Endodermal cell (in vitro differentiated cells): Measurements from ENCODE around the gene ANGPTL2. TPM values are rescaled to one million over a fixed set of nuclear protein-coding genes. Genes with fewer than 3 reads are reported as not detected.

Source experiments
- DNase-seq: peaks from one replicate; pipeline ENCODE4 v3.0.0-alpha.2; 2017
- H3K27ac ChIP-seq: 2 replicates; pipeline ENCODE4 v1.5.1; 2013; ENCODE audit warnings: mild to moderate bottlenecking, low read depth, low read length, moderate library complexity
- H3K27me3 ChIP-seq: 2 replicates; pipeline ENCODE4 v1.6.1; 2013; ENCODE audit warnings: mild to moderate bottlenecking, low read length, moderate library complexity; ENCODE audit not compliant: insufficient read depth, control insufficient read depth, poor library complexity, severe bottlenecking
- H3K36me3 ChIP-seq: 2 replicates; pipeline ENCODE4 v1.7.0; 2013; ENCODE audit warnings: mild to moderate bottlenecking, low read length, moderate library complexity; ENCODE audit not compliant: control insufficient read depth, insufficient read depth
- H3K4me1 ChIP-seq: one replicate; pipeline ENCODE4 v1.7.0; 2013; ENCODE audit warnings: low read length; ENCODE audit not compliant: control insufficient read depth, insufficient read depth
- H3K4me3 ChIP-seq: 2 replicates; pipeline ENCODE4 v1.5.1; 2013; ENCODE audit warnings: mild to moderate bottlenecking, low read length, moderate library complexity
- H3K9ac ChIP-seq: 2 replicates; pipeline ENCODE4 v1.6.1; 2013; ENCODE audit warnings: mild to moderate bottlenecking, low read length, moderate library complexity; ENCODE audit not compliant: poor library complexity, severe bottlenecking; ENCODE audit errors: extremely low read depth
- H3K9me3 ChIP-seq: 2 replicates; pipeline ENCODE4 v1.6.1; 2013; ENCODE audit warnings: mild to moderate bottlenecking, low read length, moderate library complexity; ENCODE audit not compliant: control insufficient read depth
- H3K27ac Mint-ChIP-seq: 2 replicates; pipeline ENCODE4 v1.8.0; 2020; ENCODE audit warnings: mixed read lengths
- H3K27me3 Mint-ChIP-seq: 2 replicates; pipeline ENCODE4 v1.8.0; 2021; ENCODE audit warnings: mild to moderate bottlenecking, mixed read lengths; ENCODE audit not compliant: insufficient read depth
- H3K36me3 Mint-ChIP-seq: 2 replicates; pipeline ENCODE4 v1.8.0; 2020; ENCODE audit warnings: low read depth, mixed read lengths
- H3K4me1 Mint-ChIP-seq: 2 replicates; pipeline ENCODE4 v1.8.0; 2020; ENCODE audit warnings: mixed read lengths
- H3K4me3 Mint-ChIP-seq: 2 replicates; pipeline ENCODE4 v1.8.0; 2020; ENCODE audit warnings: mild to moderate bottlenecking, moderate library complexity, mixed read lengths
- H3K9me3 Mint-ChIP-seq: 2 replicates; pipeline ENCODE4 v1.8.0; 2020; ENCODE audit warnings: mild to moderate bottlenecking, mixed read lengths
- WGBS, 2 experiments: methylation state at CpG; one replicate each; pipeline versions ENCODE4 v1.1.5 to v1.1.7; 2013; ENCODE audit warnings: missing lambda C conversion rate in 2 of 2, mixed read lengths in 1 of 2; ENCODE audit not compliant: insufficient coverage in 1 of 2, insufficient read length in 1 of 2; 5-methylcytosine and 5-hydroxymethylcytosine counted together
- total RNA-seq, 2 donors: library from RNA; stranded (reverse); fragmentation: NEBNext Ultra II Directional in 1 of 2; extraction: Animal tissue kit (Norgen Biotek cat#: 25700) in 1 of 2; gene quantifications; 2 replicates in 1 of 2; 3 replicates in 1 of 2; pipeline ENCODE4 v1.2.1, GENCODE V29; 2021
- TF ChIP-seq, protein P1 (sequence below): fragments of 200-600 bp; sonication (generic); conservative IDR thresholded peaks from 2 replicates; pipeline ENCODE4 v1.5.0; 2021; ENCODE audit warnings: antibody characterized with exemption, mild to moderate bottlenecking

The ANGPTL2 gene
- total RNA-seq, 2 donors from 2014 or later = 14.8 to 17.1 TPM

GRCh38 chr9:127149463-127150390, 27.3 kb upstream of the ANGPTL2 start:
- Mint-ChIP-seq H3K27me3 (no peaks in the 10 kb centered on the region), H3K36me3 (peaks cover 2% of the 10 kb centered on the region), H3K4me3 (no peak overlapping the region), H3K27ac (no peak overlapping the region), H3K4me1 (peaks cover 11% of the 10 kb centered on the region), H3K9me3 (no peaks in the 10 kb centered on the region)
- Histone ChIP-seq H3K27me3 (no peaks in the 10 kb centered on the region), H3K4me3 (no peak overlapping the region), H3K4me1 (no peaks in the 10 kb centered on the region), H3K9ac (no peak overlapping the region), H3K36me3 (no peaks in the 10 kb centered on the region), H3K27ac (no peak overlapping the region), H3K9me3 (no peaks in the 10 kb centered on the region)
- DNase-seq = no peak
- WGBS, 2 experiments = 92 to 94% methylated on average over 5 to 6 of the region's 6 CpGs
- TF ChIP-seq, protein P1, sequence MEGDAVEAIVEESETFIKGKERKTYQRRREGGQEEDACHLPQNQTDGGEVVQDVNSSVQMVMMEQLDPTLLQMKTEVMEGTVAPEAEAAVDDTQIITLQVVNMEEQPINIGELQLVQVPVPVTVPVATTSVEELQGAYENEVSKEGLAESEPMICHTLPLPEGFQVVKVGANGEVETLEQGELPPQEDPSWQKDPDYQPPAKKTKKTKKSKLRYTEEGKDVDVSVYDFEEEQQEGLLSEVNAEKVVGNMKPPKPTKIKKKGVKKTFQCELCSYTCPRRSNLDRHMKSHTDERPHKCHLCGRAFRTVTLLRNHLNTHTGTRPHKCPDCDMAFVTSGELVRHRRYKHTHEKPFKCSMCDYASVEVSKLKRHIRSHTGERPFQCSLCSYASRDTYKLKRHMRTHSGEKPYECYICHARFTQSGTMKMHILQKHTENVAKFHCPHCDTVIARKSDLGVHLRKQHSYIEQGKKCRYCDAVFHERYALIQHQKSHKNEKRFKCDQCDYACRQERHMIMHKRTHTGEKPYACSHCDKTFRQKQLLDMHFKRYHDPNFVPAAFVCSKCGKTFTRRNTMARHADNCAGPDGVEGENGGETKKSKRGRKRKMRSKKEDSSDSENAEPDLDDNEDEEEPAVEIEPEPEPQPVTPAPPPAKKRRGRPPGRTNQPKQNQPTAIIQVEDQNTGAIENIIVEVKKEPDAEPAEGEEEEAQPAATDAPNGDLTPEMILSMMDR = no peak

- H3K9me3 Mint-ChIP-seq = no peaks in the 10 kb centered on the region
- 95 to 97% methylated on average over 5 to 7 of the region's 7 CpGs for WGBS, 2 experiments
- H3K9me3 ChIP-seq = no peaks in the 10 kb centered on the region
- H3K4me1 ChIP-seq = no peaks in the 10 kb centered on the region
- no peak overlapping the region for H3K27ac ChIP-seq
- no peak overlapping the region for H3K27ac Mint-ChIP-seq
- H3K4me3 ChIP-seq = no peak overlapping the region
- no peak overlapping the region for H3K9ac ChIP-seq
- H3K27me3 Mint-ChIP-seq = no peaks in the 10 kb centered on the region
- no peaks in the 10 kb centered on the region for H3K36me3 ChIP-seq
- TF ChIP-seq, protein P1 = no peak
- peaks cover 12% of the 10 kb centered on the region for H3K4me1 Mint-ChIP-seq
- H3K4me3 Mint-ChIP-seq = no peak overlapping the region
- no peak for DNase-seq
- no peaks in the 10 kb centered on the region for H3K27me3 ChIP-seq
- H3K36me3 Mint-ChIP-seq = peaks cover 2% of the 10 kb centered on the region
Observed at GRCh38 chr9:127149010-127149409, 26.6 kb upstream of the ANGPTL2 start.

DNA sequence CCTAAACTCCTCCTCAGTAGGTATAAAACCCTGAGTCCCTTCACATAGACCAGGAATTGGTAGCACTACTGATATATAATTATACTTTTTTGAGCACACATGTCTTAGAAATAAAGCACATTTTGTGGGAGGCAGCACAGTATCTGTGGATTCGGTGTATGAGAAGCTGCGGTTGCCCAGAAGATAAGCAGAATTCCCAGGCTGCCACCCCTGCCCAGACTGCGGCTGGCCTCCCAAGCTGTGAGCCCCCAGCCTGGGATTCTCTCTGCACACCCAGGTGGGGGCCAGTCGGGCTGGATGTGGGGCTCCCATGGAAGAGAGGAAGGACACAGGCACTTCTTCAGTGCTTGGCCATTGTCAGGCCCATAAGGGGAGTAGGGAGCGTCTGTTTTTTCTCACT, 25.6 kb upstream of the ANGPTL2 start:
- H3K36me3 ChIP-seq = no peaks in the 10 kb centered on the region
- H3K9ac ChIP-seq = no peak overlapping the region
- H3K27ac ChIP-seq = no peak overlapping the region
- no peaks in the 10 kb centered on the region for H3K9me3 ChIP-seq
- Mint-ChIP-seq H3K27me3 (no peaks in the 10 kb centered on the region), H3K4me3 (no peak overlapping the region), H3K9me3 (no peaks in the 10 kb centered on the region), H3K36me3 (peaks cover 2% of the 10 kb centered on the region), H3K27ac (peak overlapping the region; percentile 76), H3K4me1 (peaks cover 19% of the 10 kb centered on the region)
- TF ChIP-seq, protein P1 = no peak
- no peak overlapping the region for H3K4me3 ChIP-seq
- H3K27me3 ChIP-seq = no peaks in the 10 kb centered on the region
- no peak for DNase-seq
- H3K4me1 ChIP-seq = no peaks in the 10 kb centered on the region
- 89 to 93% methylated on average over 5 of the region's 5 CpGs for whole genome bisulfite sequencing, 2 experiments
